ENCODE results near the gene PWWP2B.

The PWWP2B gene

DNA sequence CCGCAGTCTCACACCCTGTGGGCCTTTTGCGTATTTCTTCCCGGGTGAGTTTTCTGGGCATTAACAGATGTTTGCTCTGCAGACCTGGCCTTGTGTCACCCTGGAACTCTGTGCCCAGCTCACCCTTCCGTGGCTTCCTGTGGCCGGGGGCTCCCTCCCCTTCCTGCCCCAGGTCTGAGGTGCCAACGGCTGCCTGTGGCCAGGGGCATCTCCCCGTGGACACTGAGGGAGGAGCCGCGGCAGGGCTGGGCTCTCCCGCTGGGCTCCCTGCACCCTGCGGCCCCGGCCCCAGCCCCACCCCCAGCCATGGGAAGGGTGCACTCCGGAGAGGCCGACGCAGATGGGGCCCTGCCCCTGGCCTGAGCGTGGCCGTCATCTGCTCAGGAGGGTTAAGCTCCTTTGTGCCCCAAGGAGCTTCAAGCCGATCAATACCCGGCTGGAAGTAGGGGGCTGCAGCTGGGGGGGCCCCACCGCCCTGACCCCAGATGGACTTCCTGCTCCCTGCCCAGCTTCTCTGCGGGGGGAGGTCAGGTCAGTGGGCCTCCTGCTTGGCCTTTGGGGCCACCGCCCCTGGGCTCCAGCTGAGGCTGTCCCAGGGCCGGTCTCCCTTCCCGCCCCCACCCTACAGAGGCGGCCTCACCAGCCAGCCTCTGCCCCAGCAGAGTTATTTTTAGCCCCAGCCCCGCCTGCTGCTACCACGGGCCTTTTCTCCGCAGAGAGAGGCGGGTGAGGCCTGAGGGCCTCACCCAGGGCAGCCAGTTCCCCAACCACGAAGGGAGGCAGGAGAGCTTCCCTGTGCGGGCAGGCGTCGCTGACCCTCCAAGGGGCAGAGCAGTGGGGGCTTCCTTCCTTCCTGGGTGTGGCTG lies 24.2 kb downstream of the PWWP2B start:
- Mint-ChIP-seq H3K4me3 (peak overlapping the region; percentile 19), H3K4me1 (peaks cover 18% of the 10 kb centered on the region), H3K27ac (peak overlapping the region; percentile 91), H3K9me3 (no peaks in the 10 kb centered on the region), H3K36me3 (no peaks in the 10 kb centered on the region)
- DNase-seq (ENCODE audit: low spot score in 2 of 2) (no peak), ATAC-seq (peak; percentile 80)

GRCh38 chr10:132421847-132422751 lies 25.1 kb downstream of the PWWP2B start:
- Mint-ChIP-seq H3K27ac (peak overlapping the region; percentile 91), H3K4me3 (peak overlapping the region; percentile 19)
- ATAC-seq: no peak

GRCh38 chr10:132422903-132423825 lies 26.2 kb downstream of the PWWP2B start:
- Mint-ChIP-seq H3K4me1 (peaks cover 18% of the 10 kb centered on the region), H3K36me3 (no peaks in the 10 kb centered on the region), H3K4me3 (no peak overlapping the region), H3K9me3 (no peaks in the 10 kb centered on the region), H3K27ac (peak overlapping the region; percentile 91)
- ATAC-seq (no peak), DNase-seq (ENCODE audit: low spot score in 2 of 2) (no peak)

More at GRCh38 chr10:132421847-132422751, 25.1 kb downstream of the PWWP2B start:
- Mint-ChIP-seq H3K4me1 (peaks cover 18% of the 10 kb centered on the region), H3K36me3 (no peaks in the 10 kb centered on the region), H3K9me3 (no peaks in the 10 kb centered on the region)
- DNase-seq (ENCODE audit: low spot score in 2 of 2): no peak

DNA sequence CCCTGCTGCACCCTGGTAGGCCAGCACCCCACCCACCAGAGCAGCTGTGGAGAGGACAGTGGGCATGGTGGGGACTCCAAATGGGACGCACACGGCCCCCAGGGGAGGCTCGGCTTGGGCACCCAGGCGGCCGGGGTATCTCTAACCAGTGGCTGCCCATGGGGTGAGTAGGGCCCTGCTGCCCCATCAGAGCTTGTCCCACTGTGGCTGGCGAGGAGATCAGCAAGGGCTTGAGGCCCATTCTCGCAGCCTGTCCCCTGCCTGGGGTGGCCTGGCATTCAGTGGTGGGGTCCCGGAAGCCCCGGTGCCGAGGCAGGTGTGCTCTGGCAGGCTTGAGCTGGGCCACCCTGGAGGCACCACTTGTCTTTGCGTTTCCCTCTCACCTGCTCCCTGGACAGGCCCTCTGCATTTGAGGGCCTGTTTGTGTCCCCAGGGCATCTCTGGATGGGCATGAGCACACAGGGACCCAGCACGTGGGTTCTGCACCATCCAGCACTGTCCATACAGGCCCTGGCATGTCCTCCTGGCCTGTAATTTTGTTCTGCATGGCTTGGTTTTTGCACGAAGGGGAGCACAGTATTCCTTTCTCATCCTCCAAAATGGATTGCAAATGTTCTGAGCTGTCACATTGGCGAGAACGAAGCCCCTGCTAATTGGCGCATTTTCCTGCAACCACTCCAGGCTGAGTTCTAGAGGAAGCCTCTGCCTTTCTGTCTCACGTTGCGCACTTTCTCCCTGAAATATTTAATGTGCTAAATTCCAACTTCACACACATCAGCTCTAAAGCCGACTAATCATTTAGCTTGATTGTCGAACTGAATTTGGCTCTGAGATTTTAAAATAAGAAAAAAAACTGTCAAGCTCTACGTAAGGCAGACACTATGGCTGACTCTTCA lies 27.2 kb downstream of the PWWP2B start:
- no peaks in the 10 kb centered on the region for H3K9me3 Mint-ChIP-seq
- no peaks in the 10 kb centered on the region for H3K36me3 Mint-ChIP-seq
- H3K4me1 Mint-ChIP-seq: peaks cover 18% of the 10 kb centered on the region
- no peak for ATAC-seq
- H3K4me3 Mint-ChIP-seq: no peak overlapping the region
- DNase-seq (ENCODE audit: low spot score in 2 of 2): no peak
- H3K27ac Mint-ChIP-seq: no peak overlapping the region

- Mint-ChIP-seq H3K36me3 (no peaks in the 10 kb centered on the region), H3K27ac (no peak overlapping the region), H3K9me3 (no peaks in the 10 kb centered on the region), H3K4me3 (no peak overlapping the region), H3K4me1 (peaks cover 20% of the 10 kb centered on the region)
- no peak for DNase-seq (ENCODE audit: low spot score in 2 of 2)
- ATAC-seq: no peak
Observed at GRCh38 chr10:132425029-132425756, 28.2 kb downstream of the PWWP2B start.

DNA sequence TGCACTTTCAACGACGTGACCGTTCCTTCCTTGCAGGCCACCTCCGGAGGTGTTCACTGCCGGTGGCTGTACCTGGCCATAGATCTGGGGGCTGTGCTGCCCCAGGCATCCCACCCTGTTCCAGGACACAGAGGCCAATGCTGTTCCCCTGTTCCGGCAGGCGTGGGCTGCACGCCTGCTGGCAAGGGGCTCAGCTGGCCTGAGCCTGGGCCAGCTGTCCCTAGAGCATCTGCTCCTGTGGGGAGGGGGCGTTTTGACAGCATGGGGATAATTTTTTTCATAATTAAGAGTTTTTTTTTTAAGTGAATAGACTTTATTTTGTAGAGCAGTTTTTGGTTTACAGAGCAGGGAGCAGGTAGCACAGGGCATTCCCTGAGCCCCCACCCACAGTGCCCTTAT lies 28.8 kb downstream of the PWWP2B start:
- no peak for ATAC-seq
- no peak for DNase-seq (ENCODE audit: low spot score in 2 of 2)
- Mint-ChIP-seq H3K36me3 (no peaks in the 10 kb centered on the region), H3K4me3 (no peak overlapping the region), H3K4me1 (peaks cover 19% of the 10 kb centered on the region), H3K27ac (no peak overlapping the region), H3K9me3 (no peaks in the 10 kb centered on the region)

DNA sequence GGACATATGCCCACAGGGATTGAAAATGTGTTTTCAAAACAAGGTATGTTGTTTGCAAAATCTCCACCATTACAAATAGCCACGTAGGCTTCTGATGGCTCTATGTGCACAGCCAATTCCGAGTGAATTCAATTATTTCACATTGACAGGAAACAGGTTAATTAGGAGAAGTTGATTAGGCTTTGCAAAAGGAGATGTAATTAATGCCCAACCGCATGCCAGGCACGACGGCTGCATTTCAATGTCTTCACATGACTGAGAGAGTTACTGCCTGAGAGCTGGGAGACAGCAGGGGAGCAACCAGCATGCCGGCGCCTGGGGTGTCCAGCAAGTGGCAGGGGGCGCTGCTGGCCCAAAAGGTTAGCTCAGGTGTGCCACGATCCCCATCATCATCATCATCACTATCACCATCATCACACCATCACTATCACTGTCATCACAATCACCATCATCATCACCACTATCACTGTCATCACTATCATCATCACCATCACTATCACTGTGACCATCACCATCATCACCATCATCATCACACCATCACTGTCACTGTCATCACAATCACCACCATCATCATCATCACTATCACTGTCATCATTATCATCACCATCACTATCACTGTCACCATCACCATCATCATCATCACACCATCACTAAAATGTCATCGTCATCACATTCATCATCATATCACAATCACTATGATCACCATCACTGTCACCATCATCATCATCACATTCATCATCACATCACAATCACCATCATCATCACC lies 30.2 kb downstream of the PWWP2B start:
- DNase-seq (ENCODE audit: low spot score in 2 of 2) (no peak), ATAC-seq (peak; percentile 16)
- no peak overlapping the region for H3K4me3 Mint-ChIP-seq
- no peak overlapping the region for H3K27ac Mint-ChIP-seq
- H3K9me3 Mint-ChIP-seq: no peaks in the 10 kb centered on the region
- no peaks in the 10 kb centered on the region for H3K36me3 Mint-ChIP-seq
- peaks cover 19% of the 10 kb centered on the region for H3K4me1 Mint-ChIP-seq

GRCh38 chr10:132427939-132428367 lies 31.0 kb downstream of the PWWP2B start:
- peaks cover 15% of the 10 kb centered on the region for H3K4me1 Mint-ChIP-seq
- no peaks in the 10 kb centered on the region for H3K36me3 Mint-ChIP-seq
- no peak overlapping the region for H3K4me3 Mint-ChIP-seq
- no peaks in the 10 kb centered on the region for H3K9me3 Mint-ChIP-seq
- DNase-seq (ENCODE audit: low spot score in 2 of 2) (no peak), ATAC-seq (peak; percentile 58)
- no peak overlapping the region for H3K27ac Mint-ChIP-seq

- DNase-seq (ENCODE audit: low spot score in 2 of 2) (no peak), ATAC-seq (no peak)
- Mint-ChIP-seq H3K36me3 (no peaks in the 10 kb centered on the region), H3K9me3 (no peaks in the 10 kb centered on the region), H3K4me3 (no peak overlapping the region), H3K4me1 (peaks cover 9% of the 10 kb centered on the region), H3K27ac (no peak overlapping the region)
Observed at GRCh38 chr10:132428486-132428995, 31.5 kb downstream of the PWWP2B start.

- no peaks in the 10 kb centered on the region for H3K36me3 Mint-ChIP-seq
- H3K9me3 Mint-ChIP-seq: no peaks in the 10 kb centered on the region
- peaks cover 9% of the 10 kb centered on the region for H3K4me1 Mint-ChIP-seq
- ATAC-seq: no peak
- H3K4me3 Mint-ChIP-seq: no peak overlapping the region
- no peak for DNase-seq (ENCODE audit: low spot score in 2 of 2)
- peak overlapping the region; percentile 35 for H3K27ac Mint-ChIP-seq
Observed at GRCh38 chr10:132429281-132430230, 32.6 kb downstream of the PWWP2B start.

DNA sequence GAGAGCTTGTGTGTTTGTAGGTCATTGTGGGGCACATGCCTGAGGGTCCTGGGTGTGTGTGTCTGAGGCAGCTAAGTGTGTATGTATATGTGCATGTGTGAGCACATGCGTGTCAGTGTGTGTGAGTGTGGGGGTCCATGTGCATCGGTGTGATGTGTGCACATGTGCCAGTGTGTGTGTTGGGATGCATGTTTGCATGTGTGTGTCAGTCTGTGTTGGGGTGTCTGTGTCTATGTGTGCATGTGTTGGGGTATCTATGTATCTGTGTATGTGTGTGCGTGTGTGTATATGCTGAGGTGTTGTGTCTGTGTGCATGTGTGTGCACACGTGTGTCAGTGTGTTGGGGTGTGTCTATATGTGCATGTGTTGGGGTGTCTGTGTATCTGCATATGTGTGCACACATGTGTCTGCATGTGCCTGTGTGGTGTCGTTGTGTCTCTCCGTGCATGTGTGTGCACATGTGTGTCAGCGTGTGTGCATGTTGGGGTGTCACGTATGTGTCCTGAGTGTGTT lies 33.3 kb downstream of the PWWP2B start:
- Mint-ChIP-seq H3K4me1 (peaks cover 9% of the 10 kb centered on the region), H3K27ac (peak overlapping the region; percentile 35), H3K4me3 (no peak overlapping the region), H3K36me3 (no peaks in the 10 kb centered on the region), H3K9me3 (no peaks in the 10 kb centered on the region)
- DNase-seq (ENCODE audit: low spot score in 2 of 2) (no peak), ATAC-seq (no peak)

DNA sequence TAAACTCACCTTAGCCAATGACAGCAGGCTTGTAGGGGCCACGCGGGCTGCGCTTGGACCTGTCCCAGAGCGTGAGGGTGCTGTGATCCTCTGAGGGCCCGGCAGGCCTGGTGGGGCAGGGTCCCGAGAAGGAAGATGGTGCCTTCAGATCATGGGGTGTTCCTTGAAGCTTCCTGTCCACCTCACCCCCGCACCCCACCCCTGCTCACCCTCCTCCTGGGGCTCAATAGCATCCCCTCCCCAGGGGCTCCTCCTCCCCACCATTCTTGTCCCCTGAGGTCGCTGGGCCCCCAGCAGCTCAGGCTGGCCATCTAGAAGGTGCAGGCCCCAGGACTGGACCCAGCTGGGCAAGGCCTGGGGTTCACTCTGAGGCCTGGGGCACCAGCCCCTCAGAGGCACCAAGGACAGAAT lies 33.9 kb downstream of the PWWP2B start:
- Mint-ChIP-seq H3K36me3 (no peaks in the 10 kb centered on the region), H3K4me1 (peaks cover 9% of the 10 kb centered on the region), H3K4me3 (no peak overlapping the region), H3K27ac (no peak overlapping the region), H3K9me3 (no peaks in the 10 kb centered on the region)
- DNase-seq (ENCODE audit: low spot score in 2 of 2): no peak
- ATAC-seq: no peak

Data from stimulated activated effector memory CD8-positive, alpha-beta T cell treated with anti-CD3 and anti-CD28 coated beads, Interleukin-12 subunit alpha, Interleukin-12 subunit beta, amount 100 ng/mL, for 72 hours (primary cell).